WTC11 (cell line): ENCODE results near the gene PPP1R14B.

Source experiments
- GABPB1 ChIP-seq: sonication (generic); formaldehyde crosslinking; IDR thresholded peaks from 2 replicates; pipeline ENCODE4 v1.8.1; 2023; ENCODE audit warnings: mild to moderate bottlenecking, missing genetic modification reagents
- NFYB ChIP-seq: sonication (generic); formaldehyde crosslinking; conservative IDR thresholded peaks from 2 replicates; pipeline ENCODE4 v1.8.0; 2022; ENCODE audit warnings: low read depth, missing genetic modification reagents
- NR2C2 ChIP-seq: sonication (generic); formaldehyde crosslinking; IDR thresholded peaks from 2 replicates; pipeline ENCODE4 v1.8.0; 2022; ENCODE audit warnings: mild to moderate bottlenecking, missing genetic modification reagents
- ZNF317 ChIP-seq: sonication (generic); formaldehyde crosslinking; IDR thresholded peaks from 2 replicates; pipeline ENCODE4 v1.8.1; 2023; ENCODE audit warnings: low read depth, mild to moderate bottlenecking, moderate library complexity, missing genetic modification reagents, borderline replicate concordance
- TF ChIP-seq, protein P1 (sequence below): sonication (generic); formaldehyde crosslinking; IDR thresholded peaks from 2 replicates; pipeline ENCODE4 v1.8.0; 2022; ENCODE audit warnings: mild to moderate bottlenecking, missing genetic modification reagents
- TF ChIP-seq, protein P2 (sequence below): fragments of 200-600 bp; IDR thresholded peaks from 2 replicates; pipeline ENCODE4 v1.8.0; 2022; ENCODE audit warnings: antibody characterized with exemption
- TF ChIP-seq, protein P3 (sequence below): sonication (generic); formaldehyde crosslinking; IDR thresholded peaks from 2 replicates; pipeline ENCODE4 v1.8.0; 2022; ENCODE audit warnings: mild to moderate bottlenecking, missing genetic modification reagents

DNA sequence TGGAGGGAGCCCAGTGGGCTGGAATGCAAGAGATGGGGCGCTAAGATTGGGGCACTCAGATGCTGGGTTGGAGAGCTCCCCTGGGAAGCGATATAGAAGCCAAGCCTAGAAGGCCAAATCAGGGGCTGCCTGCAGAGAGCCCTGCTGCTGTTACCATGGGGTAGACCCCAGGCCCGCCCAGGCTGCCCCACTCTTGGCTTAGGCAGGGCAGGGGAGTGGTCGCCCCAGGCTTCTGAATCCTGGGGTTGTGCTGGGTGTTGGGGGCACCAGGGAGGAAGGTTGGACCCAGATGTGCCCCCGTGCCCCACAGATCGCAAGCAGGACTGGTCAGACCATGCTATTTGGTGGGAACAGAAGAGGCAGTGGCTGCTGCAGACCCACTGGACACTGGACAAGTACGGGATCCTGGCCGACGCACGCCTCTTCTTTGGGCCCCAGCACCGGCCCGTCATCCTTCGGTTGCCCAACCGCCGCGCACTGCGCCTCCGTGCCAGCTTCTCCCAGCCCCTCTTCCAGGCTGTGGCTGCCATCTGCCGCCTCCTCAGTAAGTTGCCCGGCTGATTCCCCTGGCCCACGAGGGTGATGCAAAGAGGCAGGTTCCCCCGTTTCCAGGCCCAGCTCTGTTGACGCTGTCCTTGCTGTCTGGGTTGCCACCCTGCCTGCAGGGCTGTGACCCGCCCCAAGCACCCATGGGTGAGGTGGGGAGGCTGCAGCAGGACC lies 36.3 kb downstream of the PPP1R14B start:
- no peak for TF ChIP-seq NR2C2
- TF ChIP-seq, protein P1, sequence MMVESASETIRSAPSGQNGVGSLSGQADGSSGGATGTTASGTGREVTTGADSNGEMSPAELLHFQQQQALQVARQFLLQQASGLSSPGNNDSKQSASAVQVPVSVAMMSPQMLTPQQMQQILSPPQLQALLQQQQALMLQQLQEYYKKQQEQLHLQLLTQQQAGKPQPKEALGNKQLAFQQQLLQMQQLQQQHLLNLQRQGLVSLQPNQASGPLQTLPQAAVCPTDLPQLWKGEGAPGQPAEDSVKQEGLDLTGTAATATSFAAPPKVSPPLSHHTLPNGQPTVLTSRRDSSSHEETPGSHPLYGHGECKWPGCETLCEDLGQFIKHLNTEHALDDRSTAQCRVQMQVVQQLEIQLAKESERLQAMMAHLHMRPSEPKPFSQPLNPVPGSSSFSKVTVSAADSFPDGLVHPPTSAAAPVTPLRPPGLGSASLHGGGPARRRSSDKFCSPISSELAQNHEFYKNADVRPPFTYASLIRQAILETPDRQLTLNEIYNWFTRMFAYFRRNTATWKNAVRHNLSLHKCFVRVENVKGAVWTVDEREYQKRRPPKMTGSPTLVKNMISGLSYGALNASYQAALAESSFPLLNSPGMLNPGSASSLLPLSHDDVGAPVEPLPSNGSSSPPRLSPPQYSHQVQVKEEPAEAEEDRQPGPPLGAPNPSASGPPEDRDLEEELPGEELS (CRISPR knock-in tag): no peak
- TF ChIP-seq, protein P2, sequence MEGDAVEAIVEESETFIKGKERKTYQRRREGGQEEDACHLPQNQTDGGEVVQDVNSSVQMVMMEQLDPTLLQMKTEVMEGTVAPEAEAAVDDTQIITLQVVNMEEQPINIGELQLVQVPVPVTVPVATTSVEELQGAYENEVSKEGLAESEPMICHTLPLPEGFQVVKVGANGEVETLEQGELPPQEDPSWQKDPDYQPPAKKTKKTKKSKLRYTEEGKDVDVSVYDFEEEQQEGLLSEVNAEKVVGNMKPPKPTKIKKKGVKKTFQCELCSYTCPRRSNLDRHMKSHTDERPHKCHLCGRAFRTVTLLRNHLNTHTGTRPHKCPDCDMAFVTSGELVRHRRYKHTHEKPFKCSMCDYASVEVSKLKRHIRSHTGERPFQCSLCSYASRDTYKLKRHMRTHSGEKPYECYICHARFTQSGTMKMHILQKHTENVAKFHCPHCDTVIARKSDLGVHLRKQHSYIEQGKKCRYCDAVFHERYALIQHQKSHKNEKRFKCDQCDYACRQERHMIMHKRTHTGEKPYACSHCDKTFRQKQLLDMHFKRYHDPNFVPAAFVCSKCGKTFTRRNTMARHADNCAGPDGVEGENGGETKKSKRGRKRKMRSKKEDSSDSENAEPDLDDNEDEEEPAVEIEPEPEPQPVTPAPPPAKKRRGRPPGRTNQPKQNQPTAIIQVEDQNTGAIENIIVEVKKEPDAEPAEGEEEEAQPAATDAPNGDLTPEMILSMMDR: no peak
- no peak for TF ChIP-seq GABPB1
- TF ChIP-seq, protein P3, sequence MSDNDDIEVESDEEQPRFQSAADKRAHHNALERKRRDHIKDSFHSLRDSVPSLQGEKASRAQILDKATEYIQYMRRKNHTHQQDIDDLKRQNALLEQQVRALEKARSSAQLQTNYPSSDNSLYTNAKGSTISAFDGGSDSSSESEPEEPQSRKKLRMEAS (CRISPR knock-in tag): no peak
- no peak for TF ChIP-seq ZNF317 (CRISPR knock-in tag)
- TF ChIP-seq NFYB: no peak
